GM12801 (cell line): ENCODE data around the gene KYAT1.

Experiments
- CTCF ChIP-seq: IDR thresholded peaks from one replicate; pipeline ENCODE4 v1.5.1; 2011; ENCODE audit warnings: control low read depth; ENCODE audit not compliant: insufficient read length; ENCODE audit errors: extremely low read depth

The KYAT1 gene

GRCh38 chr9:128802482-128802881, 79.3 kb downstream of the KYAT1 start:
- TF ChIP-seq CTCF: no peak

GRCh38 chr9:128800061-128800460, 81.7 kb downstream of the KYAT1 start:
- TF ChIP-seq CTCF: no peak

GRCh38 chr9:128798896-128799295, 82.9 kb downstream of the KYAT1 start:
- TF ChIP-seq CTCF: no peak

GRCh38 chr9:128792978-128793686, 88.6 kb downstream of the KYAT1 start:
- TF ChIP-seq CTCF: no peak

- no peak for TF ChIP-seq CTCF
These were observed 89.6 kb downstream of the KYAT1 start for GRCh38 chr9:128792134-128792533.

GRCh38 chr9:128790536-128790935, 91.2 kb downstream of the KYAT1 start:
- TF ChIP-seq CTCF: no peak

- TF ChIP-seq CTCF: no peak
These were observed 93.3 kb downstream of the KYAT1 start for GRCh38 chr9:128788445-128788844.
